Suppressor macrophage treated with lipopolysaccharide for 1 hour (primary cell): Measurements from ENCODE around the gene LMO3.
A peak's percentile ranks its signal among the peaks of the same experiment; 100 is the strongest.

Experiments
- DNase-seq, 3 donors: peaks; one replicate each; pipeline ENCODE4 v3.0.0-alpha.2; 2020 to 2022

Gene LMO3

DNA sequence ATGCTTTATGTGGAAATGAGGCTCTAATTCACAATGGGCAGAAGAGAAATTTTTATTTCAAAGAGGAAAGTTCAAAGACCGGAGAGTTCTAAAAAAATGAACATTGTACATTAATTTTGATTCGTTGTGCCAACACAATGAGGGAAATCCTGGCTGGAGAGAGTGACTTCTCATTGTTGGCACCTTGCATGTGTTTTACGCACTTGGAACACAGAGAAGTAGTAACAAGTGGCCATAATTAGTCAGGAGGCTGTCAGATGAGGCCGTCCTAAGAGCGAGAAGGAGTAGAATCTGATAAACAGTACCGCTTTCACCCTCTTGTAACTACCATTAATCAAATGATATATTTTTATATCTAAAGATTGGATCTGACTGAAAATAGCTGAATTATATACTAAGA is 6.9 kb downstream of the LMO3 start:
- no peak for DNase-seq

DNA sequence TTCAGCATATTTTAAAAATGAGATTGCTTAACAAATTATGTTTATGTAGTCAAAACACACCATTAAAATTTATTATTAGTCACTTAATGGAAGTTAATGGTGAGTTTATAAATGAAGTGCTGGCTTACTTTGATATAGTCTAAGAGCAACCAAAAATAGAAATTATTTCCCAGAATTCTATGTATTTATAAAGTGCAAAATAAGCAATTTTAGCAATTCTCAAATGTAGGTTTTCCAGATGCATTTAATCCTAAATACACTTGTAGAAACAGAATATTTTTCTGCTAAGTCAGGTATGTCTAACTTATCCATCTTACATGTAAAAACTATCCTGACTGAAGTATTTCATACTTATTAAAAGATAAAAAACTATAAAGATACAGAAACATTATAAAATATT is 11.2 kb downstream of the LMO3 start:
- DNase-seq = no peak

DNA sequence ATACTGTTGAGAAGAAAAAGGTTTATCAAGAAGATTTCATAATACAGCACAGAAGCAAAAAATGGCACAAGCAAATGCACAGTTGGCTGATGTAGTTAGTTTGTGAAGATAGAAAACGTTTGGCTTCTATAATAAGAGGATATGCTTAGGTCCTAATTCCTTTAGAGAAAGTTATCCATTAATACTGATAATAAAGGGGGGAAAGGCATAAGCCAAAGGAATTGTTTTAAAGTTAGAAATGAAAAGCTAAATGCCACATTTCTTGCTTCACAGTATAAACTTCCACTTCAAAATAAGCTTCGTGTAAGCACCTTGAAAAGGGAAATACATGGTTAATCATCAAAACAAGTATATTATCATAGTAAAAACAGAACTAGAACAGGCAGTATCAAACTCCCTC is 12.4 kb downstream of the LMO3 start:
- no peak for DNase-seq

DNA sequence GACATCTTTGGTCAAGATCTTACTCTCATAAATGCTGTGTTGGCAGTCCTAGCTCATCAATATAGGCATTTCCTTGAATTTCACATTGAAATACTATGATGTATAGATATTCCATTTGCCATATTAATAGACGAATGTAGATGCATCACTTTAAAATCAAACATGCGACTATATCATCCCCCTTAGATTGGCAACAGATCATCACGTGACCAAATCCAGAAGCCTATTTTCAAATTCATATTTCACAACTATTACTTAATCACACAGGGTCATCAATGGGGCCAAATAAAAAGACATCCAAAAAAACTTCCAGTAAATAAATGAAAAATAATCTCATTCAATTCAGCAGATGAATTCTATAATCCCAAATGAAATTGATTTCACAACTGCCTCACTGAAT is 15.3 kb downstream of the LMO3 start:
- DNase-seq = no peak

DNA sequence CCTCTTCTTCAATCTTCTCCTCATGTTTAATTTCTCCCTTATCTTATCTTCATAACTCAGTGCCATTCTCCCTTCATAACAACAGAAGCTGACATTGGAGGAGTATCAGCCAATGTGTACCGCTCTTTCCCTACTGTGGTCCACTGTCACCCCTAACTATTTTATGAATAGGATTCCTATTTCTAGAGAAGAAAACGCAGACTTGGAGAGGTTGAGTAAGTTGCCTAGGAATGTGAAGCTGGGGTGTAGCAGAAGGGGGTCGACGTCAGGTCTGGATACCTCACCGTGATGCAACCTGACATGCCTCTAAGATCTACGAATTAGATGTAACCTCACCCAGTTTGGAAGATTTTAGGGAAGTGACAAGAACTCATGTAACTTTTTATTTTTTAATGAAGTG is 17.1 kb downstream of the LMO3 start:
- no peak for DNase-seq

DNA sequence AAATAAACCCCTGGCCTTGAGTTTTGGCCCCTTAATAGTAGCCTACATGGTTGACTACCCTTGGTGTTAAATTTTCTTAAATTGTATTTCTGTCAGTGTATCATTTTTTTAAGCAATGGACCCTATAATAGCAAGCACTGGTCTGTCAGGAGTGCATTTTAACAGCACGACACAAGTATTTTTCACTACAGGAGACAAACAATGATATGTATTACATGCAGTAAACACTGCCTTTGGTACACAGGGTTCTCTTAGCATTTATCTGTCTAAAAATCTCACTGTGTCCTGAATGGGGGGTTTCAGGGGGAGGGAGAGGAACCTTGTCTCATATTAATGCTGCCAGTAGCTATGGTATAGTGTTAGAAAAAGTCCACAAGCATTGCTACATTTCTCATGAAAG is 18.4 kb downstream of the LMO3 start:
- no peak for DNase-seq

DNA sequence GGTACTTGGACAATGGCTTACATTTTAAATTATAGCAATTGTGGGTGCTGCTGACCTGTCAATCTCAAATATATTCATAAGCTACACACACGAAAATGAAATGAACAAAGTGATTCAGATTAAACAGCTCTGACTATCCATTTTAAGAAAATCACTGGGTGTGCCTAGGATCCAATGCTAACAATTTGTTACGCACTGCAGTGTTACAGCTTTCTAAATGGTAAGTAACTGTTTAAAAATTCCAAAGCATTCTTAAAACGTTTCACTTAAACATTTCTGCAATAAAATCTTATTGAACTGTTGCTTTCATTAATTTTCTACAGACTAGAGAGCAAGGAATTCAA is 18.9 kb downstream of the LMO3 start:
- DNase-seq = no peak

DNA sequence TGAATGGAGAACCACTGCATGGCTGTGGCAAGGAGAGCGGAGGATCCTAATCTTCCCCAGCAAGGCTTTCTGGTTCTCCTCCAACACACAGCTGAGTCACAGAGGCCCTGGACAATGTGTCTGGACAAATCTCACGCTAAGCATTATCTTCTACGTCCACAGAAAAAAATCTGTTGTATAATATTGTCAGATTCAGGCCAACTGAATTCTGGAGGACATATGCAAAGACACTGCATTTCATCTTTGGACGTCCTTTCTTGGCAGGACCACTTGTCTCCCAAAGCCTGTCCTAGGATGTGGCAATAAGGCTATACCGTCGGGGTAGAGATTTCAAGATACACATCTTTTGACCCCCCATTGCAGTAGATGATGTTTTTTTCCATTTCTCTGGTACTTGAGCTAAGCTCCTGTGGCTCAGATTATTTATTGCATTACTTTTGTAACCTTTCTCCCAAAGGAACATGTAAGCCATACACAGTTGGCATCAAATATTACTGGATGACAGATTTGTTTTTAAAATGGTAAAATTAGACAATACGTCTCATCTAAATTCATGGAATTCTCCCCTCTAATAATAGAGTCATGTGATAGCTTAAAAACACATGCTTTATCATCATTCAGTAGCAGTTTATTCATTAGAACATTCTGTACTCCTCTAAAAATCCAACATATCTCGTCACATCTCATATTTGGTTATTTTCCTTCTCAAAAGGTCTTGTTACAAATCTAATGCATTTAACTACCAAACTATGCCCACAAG is 19.4 kb downstream of the LMO3 start:
- DNase-seq = no peak

DNA sequence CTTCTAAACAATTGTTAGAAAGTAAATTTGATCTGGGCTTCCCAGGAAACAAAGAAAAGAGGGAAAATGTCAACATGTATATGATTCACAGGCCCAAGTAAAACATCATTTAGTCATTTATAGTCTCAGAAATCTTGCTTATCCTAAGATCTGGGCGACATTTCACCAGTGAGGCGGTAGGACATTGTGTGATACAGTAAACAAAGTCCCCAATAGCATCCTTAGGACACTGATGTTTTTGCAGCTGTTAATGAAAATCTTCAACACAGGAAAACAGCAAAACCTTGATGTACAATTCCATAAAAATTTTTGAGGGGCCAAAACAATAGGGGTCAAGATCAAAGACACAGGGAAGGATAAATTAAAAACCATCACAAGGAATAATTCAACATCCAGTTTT is 20.2 kb downstream of the LMO3 start:
- no peak for DNase-seq

DNA sequence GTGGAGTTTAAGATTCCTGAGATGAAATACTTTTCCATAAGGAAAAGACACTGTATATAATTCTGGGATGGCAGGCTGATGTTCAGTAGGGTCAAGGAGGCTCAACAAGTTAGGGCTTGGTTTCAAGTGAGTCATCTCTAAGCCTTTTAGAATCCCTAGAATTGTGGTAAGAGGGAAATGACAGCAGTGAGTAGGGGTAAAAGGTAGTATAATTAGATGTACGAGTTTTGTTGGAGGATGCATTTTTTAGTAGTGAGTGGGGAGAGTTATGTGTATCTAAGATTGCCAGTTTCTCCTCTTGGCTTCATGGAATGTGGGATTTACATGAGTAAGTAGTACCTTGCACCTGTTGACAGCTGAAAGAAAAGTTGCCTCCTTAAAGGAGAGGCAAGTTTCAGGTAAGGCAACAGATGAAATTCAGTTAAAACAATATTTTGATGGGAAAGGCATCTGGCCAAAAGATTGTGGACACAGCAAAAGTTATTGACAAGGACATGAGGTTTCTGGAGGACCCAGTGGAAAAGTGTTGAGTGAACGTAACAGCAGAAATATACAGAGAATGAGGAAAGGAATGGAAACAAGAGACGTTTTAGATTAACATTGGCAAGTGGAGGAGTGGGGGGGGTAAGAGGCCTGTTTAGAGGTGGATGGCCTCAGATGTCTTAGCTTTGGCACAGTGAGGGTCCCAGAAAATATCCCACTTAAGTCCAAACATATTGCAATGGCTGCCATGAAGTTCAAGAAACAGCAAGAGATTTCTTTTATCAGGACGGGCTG is 21.8 kb downstream of the LMO3 start:
- no peak for DNase-seq

DNA sequence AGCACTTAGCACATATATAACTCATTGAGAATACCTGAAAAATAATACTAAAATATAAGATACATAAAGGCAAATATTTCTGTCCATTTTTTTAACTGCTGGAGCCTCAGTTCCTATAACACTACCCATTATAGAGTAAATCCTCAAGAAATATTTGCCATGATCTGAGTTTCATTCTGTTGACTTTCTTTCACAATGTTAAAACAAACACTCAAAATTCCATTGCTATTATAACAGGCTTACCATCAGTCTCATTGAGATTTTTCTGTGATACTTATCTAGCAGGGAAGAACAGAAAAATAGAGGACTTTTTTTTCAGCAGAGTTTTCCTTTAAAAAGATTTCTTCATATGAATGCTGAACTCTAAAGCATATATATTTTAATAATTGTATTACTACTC is 24.5 kb downstream of the LMO3 start:
- no peak for DNase-seq

DNA sequence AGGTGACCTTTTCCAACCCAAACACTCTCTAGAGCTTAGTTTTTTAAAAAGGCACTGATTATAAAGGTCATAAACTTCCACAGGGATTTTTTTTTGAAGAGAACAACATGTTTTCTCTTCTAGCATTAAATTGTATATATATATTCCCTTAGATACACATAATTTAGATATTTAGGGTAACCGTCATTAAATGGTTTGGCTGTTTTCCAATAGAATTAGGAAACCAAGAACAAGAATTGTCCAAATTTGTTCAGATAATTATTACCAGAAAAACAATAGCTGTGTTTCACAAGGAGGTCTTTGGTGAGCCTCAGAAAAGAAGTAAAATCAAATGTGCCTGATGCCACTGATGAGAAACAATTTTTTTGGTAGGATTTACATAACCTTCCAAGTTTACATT is 26.9 kb downstream of the LMO3 start:
- no peak for DNase-seq

DNA sequence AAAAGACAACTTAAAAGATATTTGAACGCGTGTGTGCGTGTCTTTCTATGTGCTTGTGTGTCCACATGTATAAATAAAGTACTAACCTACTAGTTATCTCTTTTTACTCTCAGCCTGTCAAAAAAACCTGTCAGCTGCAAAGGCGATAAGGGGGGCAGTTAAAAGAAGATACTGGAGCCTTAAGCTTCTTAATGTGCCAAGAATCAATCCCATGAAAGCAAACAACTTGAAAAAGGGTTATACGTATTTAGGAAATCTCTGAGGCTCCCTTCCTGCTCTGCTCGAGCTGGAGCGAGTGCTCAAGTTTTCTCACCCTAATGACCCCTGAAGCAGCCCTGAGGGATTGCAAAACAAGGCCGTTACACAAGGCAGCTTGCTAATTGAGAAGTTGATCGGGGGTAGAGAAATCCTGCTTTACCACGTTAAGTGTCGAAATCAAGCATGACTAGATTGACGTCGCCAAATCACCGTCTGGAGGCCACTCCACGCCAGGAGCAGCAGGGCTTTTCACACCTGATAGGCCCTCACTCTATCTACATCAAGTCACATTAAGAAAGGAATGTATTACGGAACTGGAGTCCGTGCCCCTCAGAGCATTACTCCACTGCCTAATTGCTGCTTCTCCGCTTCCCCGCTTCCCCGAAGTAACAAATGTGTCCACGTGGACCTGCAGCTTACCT is 32.4 kb downstream of the LMO3 start:
- peak; percentile 1 to 44 (median 31) for DNase-seq

DNA sequence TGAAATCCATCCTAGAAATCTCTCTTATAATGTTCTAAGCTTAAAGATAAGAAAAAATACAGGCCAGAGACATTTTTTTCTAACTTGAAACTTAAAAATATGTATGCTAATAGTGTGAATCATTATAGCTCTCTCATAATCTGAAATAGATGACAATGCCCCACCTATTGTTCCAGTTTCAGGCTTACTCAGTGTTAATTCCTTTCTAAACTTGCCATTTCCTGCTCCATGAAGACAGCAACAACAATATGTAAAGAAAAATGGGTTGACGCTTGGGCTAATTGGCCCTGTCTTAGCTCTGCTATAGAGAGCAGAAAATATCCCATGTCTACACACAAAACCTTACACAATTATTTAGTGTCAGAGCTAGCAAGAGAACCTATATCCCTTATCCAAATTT is 37.1 kb downstream of the LMO3 start:
- DNase-seq = no peak

DNA sequence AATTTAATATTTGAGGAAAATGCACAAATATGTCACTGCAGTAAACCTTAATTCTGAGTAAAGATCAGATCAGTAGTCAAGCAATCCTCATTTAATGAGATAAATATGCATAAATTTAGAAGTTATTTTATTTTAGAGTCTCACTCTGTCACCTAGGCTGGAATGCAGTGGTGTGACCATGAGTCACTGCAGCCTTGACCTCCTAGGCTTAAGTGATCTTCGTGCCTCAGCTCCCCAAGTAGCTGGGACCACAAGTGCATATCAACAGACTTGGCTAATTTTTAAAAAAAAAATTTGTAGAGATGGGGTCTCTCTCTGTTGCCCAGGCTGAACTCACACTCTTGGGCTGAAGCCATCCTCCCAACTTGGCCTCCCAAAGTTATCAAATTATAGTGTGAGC is 41.3 kb downstream of the LMO3 start:
- no peak for DNase-seq

DNA sequence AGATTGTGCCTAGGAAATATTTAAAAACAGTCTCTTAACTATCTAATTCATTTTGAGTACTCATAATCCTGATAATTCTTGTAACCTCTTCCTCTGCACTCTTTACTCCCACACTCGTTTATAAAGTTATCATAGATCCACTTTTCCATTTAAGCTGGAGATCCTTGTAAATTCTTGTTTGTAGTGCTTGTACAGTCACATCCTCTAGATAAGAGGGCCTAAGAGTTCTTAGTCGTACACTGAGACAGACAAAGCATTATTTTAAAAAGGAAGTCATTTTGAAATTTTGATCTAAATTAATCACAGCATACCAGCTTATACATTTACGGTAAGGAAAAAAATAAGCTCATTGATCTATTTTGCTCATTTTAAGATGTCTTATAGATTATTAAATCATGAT is 42.5 kb downstream of the LMO3 start:
- no peak for DNase-seq

DNA sequence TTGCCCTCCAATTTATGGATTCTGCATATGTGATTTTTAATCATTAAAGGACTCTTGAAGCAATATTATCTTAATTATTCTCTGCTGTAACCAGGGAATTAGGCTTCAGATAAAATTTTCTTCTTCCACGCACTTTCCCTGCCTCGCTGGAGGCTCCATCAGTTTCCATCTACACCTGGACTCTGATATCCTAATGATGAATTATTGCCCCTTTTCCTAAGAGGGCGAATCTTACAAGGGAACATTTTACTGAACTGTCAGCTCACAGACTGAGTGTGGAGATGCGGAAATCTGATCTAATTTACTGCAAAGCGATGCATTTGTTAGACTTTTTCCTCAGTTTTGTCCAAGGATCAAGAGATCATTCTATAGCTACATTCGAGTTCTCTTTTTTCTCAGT is 43.0 kb downstream of the LMO3 start:
- DNase-seq = no peak

DNA sequence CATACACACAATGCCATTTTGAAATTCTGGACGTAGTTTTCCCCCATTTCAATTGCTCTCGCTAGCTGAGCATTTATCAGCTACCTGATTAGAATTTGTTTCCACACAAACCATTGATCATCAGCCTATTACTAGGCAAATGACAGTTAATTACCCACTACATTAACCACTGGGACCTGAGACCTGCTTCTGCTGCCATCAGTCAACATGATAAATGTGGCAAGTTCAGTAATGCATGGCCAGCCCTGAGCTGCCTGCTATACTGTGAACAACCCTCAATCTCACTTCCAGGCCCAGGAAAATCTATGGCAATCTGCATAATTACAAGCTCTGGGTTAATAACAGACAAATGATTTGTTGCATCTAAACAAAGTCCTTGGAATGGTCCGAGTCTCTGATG is 43.5 kb downstream of the LMO3 start:
- no peak for DNase-seq

DNA sequence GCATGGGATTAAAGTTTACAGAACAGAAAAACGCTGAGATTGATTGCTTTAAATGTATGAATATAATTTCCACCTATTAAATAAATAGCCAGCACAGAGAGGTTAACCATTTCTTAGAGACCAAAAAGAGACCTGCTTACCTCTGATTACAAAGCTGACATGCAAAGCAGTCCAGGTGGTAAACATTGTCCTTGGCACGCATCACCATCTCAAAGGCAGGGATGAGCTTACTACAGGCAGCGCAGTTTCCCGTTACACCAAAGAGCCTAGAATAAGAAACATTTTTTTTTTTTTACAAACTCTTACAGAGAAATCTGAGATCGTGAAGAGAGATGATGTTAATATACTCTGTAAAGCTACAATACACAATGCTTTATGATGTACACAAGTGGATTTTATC is 45.7 kb downstream of the LMO3 start:
- no peak for DNase-seq

DNA sequence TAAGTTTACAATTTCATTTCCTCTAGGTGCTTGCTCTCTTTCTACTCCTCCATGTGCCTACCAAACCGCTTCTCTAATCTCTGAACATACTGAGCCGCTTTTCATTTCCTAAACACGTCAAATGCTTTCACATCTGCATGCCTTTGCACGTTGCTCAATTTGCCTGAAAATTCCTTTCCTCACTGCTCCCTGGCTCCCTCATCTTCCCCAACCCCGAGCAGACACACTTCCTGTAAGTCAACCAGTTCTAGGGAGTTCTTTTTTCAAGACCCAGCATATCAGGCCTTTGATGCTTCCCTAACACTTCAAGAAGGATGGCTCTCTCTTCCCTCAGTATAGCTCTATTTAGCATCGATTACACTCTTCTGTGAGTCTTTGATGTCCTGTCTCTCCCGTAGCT is 50.3 kb downstream of the LMO3 start:
- DNase-seq = no peak

DNA sequence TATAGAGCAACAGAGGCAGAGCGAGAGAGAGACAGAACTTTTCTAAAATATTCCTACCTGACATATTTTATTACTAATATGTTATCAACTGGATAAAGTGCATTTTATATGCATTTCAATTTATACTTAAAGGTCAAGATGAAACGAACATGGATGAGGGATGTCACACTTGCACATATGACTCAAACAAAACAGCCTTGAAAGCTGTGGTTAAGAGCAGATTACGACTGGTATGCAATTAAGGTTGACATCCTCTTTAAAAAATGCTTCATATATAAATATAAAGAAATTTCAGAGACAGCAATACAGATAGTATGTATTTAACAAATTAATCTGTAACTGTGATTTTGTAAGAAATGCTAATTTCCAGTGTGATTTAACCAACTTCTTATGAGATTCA is 52.5 kb downstream of the LMO3 start:
- no peak for DNase-seq

DNA sequence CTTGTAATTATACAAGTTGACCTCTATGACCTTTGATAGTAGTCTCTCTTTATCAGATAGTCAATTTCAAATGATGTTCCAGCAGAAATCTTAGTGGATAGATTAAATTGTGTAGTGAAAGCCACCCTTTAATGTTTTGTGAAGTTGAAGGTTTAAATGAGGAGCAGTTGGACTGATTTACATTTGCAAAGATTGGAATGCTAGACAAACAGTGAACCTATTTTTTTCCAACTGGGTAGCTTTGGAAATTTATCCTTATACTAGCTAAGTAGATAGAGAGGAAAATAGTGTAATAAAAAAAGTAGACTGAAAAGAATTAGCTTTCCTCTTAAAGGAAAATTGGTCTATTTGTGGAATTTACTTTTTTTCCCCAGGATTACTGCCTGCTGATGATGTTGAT is 53.7 kb downstream of the LMO3 start:
- DNase-seq = no peak

DNA sequence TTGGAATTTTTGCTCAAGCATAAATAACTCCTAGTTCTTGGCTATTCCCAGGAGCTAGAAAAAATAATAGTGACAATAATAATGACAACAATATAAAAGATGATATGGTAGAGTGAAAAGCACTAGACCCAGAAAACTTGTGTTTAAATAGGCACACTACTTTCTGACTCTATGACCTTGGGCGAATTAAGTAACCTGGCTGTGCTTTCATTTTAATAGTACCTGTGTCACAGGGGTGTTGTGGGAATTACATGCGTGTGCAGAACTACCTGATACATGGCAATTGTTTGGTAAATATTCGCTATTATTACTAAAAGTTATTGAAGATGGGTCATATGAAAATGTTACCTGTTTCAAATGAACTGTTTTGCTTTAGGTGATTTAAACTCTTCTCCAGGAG is 60.1 kb downstream of the LMO3 start:
- DNase-seq = no peak

DNA sequence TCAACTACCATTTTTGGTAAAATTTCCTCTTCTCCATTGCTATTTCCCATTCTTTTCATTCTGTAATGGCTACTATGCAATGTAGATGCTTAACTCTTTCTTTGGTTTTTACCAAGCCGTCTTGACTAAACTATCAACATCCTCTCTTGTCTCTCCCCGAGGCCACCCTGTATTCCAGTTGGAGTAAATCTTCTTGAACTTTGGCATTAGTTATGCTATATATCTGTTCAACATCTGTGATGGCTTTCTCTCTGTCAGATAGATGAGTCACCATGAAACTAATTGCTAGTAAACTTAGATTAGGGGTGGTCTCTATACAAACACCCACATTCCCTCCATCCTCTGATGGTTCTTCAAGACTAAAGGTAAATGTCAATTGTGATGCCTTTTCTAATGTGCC is 63.4 kb downstream of the LMO3 start:
- no peak for DNase-seq
